Upper lobe of left lung (tissue), 4 donors: Measurements from ENCODE around the gene TNRC6C.

Source experiments
- CTCF ChIP-seq, 6 experiments: fragments of 450-650 bp in 4 of 6; fragments of 200-600 bp in 2 of 6; sonication (generic) in 2 of 6; IDR thresholded peaks; one replicate each; pipeline ENCODE4 v1.5.1; 2016 to 2019; ENCODE audit warnings: antibody characterized with exemption in 6 of 6
- POLR2A ChIP-seq, 4 donors: fragments of 450-650 bp; IDR thresholded peaks; one replicate each; pipeline ENCODE4 v1.5.1; 2016 to 2017; ENCODE audit warnings: antibody characterized with exemption in 4 of 4, mild to moderate bottlenecking in 2 of 4

GRCh38 chr17:78092794-78093324 is 134.4 kb downstream of the TNRC6C start:
- no peak for TF ChIP-seq CTCF (IDR thresholded peaks at IDR 0.05)
- TF ChIP-seq POLR2A (IDR thresholded peaks at IDR 0.05): no peak
